Liver (tissue), 9 donors: Measurements from ENCODE around the gene B2M. TPM values are rescaled to one million over a fixed set of nuclear protein-coding genes. Genes with fewer than 3 reads are reported as not detected.

Source experiments
- DNase-seq: peaks from one replicate; pipeline ENCODE4 v3.0.0-alpha.2; 2017; ENCODE audit warnings: low spot score
- H3K27ac ChIP-seq, 2 donors: one replicate each; pipeline ENCODE4 v1.7.0; 2013; ENCODE audit warnings: inconsistent platforms in 2 of 2, low read length in 2 of 2, control low read depth in 1 of 2, low read depth in 1 of 2, mild to moderate bottlenecking in 1 of 2
- H3K27me3 ChIP-seq, 4 donors: one replicate each; pipeline versions ENCODE4 v1.6.1 to v1.7.0; 2013; ENCODE audit warnings: low read length in 3 of 4, inconsistent platforms in 1 of 4, mild to moderate bottlenecking in 1 of 4, moderate library complexity in 1 of 4; ENCODE audit not compliant: control insufficient read depth in 4 of 4, insufficient read depth in 4 of 4
- H3K36me3 ChIP-seq, 4 donors: one replicate each; pipeline versions ENCODE4 v1.6.1 to v1.7.0; 2013; ENCODE audit warnings: low read length in 3 of 4, mild to moderate bottlenecking in 3 of 4, low read depth in 1 of 4, moderate library complexity in 1 of 4; ENCODE audit not compliant: control insufficient read depth in 4 of 4, insufficient read depth in 3 of 4
- H3K4me1 ChIP-seq, 4 donors: one replicate each; pipeline versions ENCODE4 v1.6.1 to v1.7.0; 2013; ENCODE audit warnings: low read length in 3 of 4, mild to moderate bottlenecking in 3 of 4, moderate library complexity in 1 of 4; ENCODE audit not compliant: control insufficient read depth in 4 of 4, insufficient read depth in 4 of 4
- H3K4me3 ChIP-seq, 3 donors: one replicate each; pipeline versions ENCODE4 v1.6.1 to v1.7.0; 2013; ENCODE audit warnings: low read length in 3 of 3, control low read depth in 1 of 3, low read depth in 1 of 3, mild to moderate bottlenecking in 1 of 3
- H3K9ac ChIP-seq, 2 donors: one replicate each; pipeline ENCODE4 v1.7.0; 2013; ENCODE audit warnings: low read length in 2 of 2, mild to moderate bottlenecking in 2 of 2, moderate library complexity in 2 of 2, control low read depth in 1 of 2, low read depth in 1 of 2
- H3K9me3 ChIP-seq, 4 donors: one replicate each; pipeline versions ENCODE4 v1.6.1 to v1.7.0; 2013; ENCODE audit warnings: low read length in 3 of 4; ENCODE audit not compliant: control insufficient read depth in 4 of 4
- EGR1 ChIP-seq, 2 donors: IDR thresholded peaks; 2 replicates each; pipeline ENCODE4 v1.6.1; 2016 to 2018; ENCODE audit warnings: antibody characterized with exemption in 2 of 2, low read depth in 2 of 2
- FOXA1 ChIP-seq: IDR thresholded peaks from 2 replicates; pipeline ENCODE4 v1.6.1; 2016; ENCODE audit warnings: antibody characterized with exemption
- FOXA2 ChIP-seq: IDR thresholded peaks from 2 replicates; pipeline ENCODE4 v1.6.1; 2016; ENCODE audit warnings: antibody characterized with exemption
- GABPA ChIP-seq, 2 donors: IDR thresholded peaks in 1 of 2; conservative IDR thresholded peaks in 1 of 2; 2 replicates each; pipeline ENCODE4 v1.6.1; 2016; ENCODE audit warnings: antibody characterized with exemption in 2 of 2, mild to moderate bottlenecking in 1 of 2, moderate library complexity in 1 of 2
- HNF4A ChIP-seq, 2 donors: conservative IDR thresholded peaks; 2 replicates each; pipeline ENCODE4 v1.6.1; 2016; ENCODE audit warnings: antibody characterized with exemption in 2 of 2, mild to moderate bottlenecking in 2 of 2
- HNF4G ChIP-seq: IDR thresholded peaks from 2 replicates; pipeline ENCODE4 v1.6.1; 2016; ENCODE audit warnings: antibody characterized with exemption
- JUND ChIP-seq, 2 donors: IDR thresholded peaks; 2 replicates each; pipeline ENCODE4 v1.6.1; 2016; ENCODE audit warnings: antibody characterized with exemption in 2 of 2
- NR2F2 ChIP-seq: IDR thresholded peaks from 2 replicates; pipeline ENCODE4 v1.6.1; 2016; ENCODE audit warnings: antibody characterized with exemption
- RAD21 ChIP-seq, 2 donors: IDR thresholded peaks; 2 replicates each; pipeline ENCODE4 v1.6.1; 2016; ENCODE audit warnings: antibody characterized with exemption in 2 of 2, mild to moderate bottlenecking in 2 of 2
- REST ChIP-seq: IDR thresholded peaks from 2 replicates; pipeline ENCODE4 v1.6.1; 2016; ENCODE audit warnings: antibody characterized with exemption, mild to moderate bottlenecking
- RXRA ChIP-seq, 2 donors: IDR thresholded peaks; 2 replicates each; pipeline ENCODE4 v1.6.1; 2017 to 2018; ENCODE audit warnings: antibody characterized with exemption in 2 of 2, mild to moderate bottlenecking in 1 of 2
- SP1 ChIP-seq: IDR thresholded peaks from 2 replicates; pipeline ENCODE4 v1.6.1; 2018; ENCODE audit warnings: antibody characterized with exemption, mild to moderate bottlenecking
- TAF1 ChIP-seq: conservative IDR thresholded peaks from 2 replicates; pipeline ENCODE4 v1.6.1; 2016; ENCODE audit warnings: antibody characterized with exemption, mild to moderate bottlenecking
- YY1 ChIP-seq: IDR thresholded peaks from 2 replicates; pipeline ENCODE4 v1.6.1; 2016; ENCODE audit warnings: antibody characterized with exemption, mild to moderate bottlenecking
- ZBTB33 ChIP-seq: IDR thresholded peaks from 2 replicates; pipeline ENCODE4 v1.6.1; 2016; ENCODE audit warnings: antibody characterized with exemption
- WGBS: extraction: QIAGEN DNeasy Blood & Tissue Kit; methylation state at CpG from one replicate; pipeline ENCODE4 v1.1.7; 2013; 5-methylcytosine and 5-hydroxymethylcytosine counted together
- polyA plus RNA-seq, 2 donors: library from polyadenylated mRNA; stranded (reverse) in 1 of 2; unstranded in 1 of 2; fragments of 200-250 nt in 1 of 2; fragments of >200 nt in 1 of 2; fragmentation: Nextera tagmentation in 1 of 2; extraction: Ambion mirVana in 1 of 2; gene quantifications; one replicate each; pipeline versions ENCODE4 v1.2.1 to v1.2.3, GENCODE V29; 2013 to 2015
- total RNA-seq, 2 donors: library from RNA; depleted of rRNA; stranded (reverse); fragments of >200 nt; gene quantifications; one replicate each; pipeline ENCODE4 v1.2.3, GENCODE V29; 2014
- TF ChIP-seq, protein P1 (sequence below): IDR thresholded peaks from 2 replicates; pipeline ENCODE4 v1.6.1; 2016; ENCODE audit warnings: antibody characterized with exemption
- TF ChIP-seq, protein P2 (sequence below): fragments of 150-350 bp; IDR thresholded peaks from 2 replicates; pipeline ENCODE4 v1.5.1; 2017; ENCODE audit warnings: improper control_type of control experiment, low read depth, low read length; ENCODE audit not compliant: missing input control
- TF ChIP-seq, protein P3 (sequence below): IDR thresholded peaks from 2 replicates; pipeline ENCODE4 v1.6.1; 2016; ENCODE audit warnings: antibody characterized with exemption
- donor health status: healthy.
- donor health status: healthy.
- donor health status: healthy.
- donor health status: healthy.
- donor health status: healthy.

B2M gene
- total and polyA plus RNA-seq, 4 donors, result 1,388 to 3,787 (median 2,950) TPM

GRCh38 chr15:44716983-44717602, 5.8 kb downstream of the B2M start:
- DNase-seq, result no peak
- no peaks in the 10 kb centered on the region for H3K27me3 ChIP-seq
- WGBS, result 79% methylated on average over 2 of the region's 2 CpGs
- no peak overlapping the region for H3K9ac ChIP-seq
- peaks cover 11 to 43% (median 40%) of the 10 kb centered on the region in 4 donors for H3K36me3 ChIP-seq
- TF ChIP-seq, protein P1, sequence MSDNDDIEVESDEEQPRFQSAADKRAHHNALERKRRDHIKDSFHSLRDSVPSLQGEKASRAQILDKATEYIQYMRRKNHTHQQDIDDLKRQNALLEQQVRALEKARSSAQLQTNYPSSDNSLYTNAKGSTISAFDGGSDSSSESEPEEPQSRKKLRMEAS, result no peak
- no peak for TF ChIP-seq JUND (IDR thresholded peaks at IDR 0.05)
- TF ChIP-seq YY1, result no peak
- TF ChIP-seq TAF1, result no peak
- TF ChIP-seq, protein P2, sequence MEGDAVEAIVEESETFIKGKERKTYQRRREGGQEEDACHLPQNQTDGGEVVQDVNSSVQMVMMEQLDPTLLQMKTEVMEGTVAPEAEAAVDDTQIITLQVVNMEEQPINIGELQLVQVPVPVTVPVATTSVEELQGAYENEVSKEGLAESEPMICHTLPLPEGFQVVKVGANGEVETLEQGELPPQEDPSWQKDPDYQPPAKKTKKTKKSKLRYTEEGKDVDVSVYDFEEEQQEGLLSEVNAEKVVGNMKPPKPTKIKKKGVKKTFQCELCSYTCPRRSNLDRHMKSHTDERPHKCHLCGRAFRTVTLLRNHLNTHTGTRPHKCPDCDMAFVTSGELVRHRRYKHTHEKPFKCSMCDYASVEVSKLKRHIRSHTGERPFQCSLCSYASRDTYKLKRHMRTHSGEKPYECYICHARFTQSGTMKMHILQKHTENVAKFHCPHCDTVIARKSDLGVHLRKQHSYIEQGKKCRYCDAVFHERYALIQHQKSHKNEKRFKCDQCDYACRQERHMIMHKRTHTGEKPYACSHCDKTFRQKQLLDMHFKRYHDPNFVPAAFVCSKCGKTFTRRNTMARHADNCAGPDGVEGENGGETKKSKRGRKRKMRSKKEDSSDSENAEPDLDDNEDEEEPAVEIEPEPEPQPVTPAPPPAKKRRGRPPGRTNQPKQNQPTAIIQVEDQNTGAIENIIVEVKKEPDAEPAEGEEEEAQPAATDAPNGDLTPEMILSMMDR, result no peak
- TF ChIP-seq, protein P3, sequence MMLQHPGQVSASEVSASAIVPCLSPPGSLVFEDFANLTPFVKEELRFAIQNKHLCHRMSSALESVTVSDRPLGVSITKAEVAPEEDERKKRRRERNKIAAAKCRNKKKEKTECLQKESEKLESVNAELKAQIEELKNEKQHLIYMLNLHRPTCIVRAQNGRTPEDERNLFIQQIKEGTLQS, result no peak
- no peak for TF ChIP-seq FOXA1
- no peak for TF ChIP-seq REST
- TF ChIP-seq GABPA (IDR thresholded peaks at IDR 0.05 in 1 of 2, conservative IDR thresholded peaks at IDR 0.05 in 1 of 2), result no peak
- no peak for TF ChIP-seq RXRA (IDR thresholded peaks at IDR 0.05)
- no peak for TF ChIP-seq SP1
- TF ChIP-seq RAD21 (IDR thresholded peaks at IDR 0.05), result no peak
- TF ChIP-seq NR2F2, result no peak
- no peak for TF ChIP-seq EGR1 (IDR thresholded peaks at IDR 0.05; ENCODE audit: low read depth in 2 of 2)
- H3K4me3 ChIP-seq, result no peak overlapping the region
- H3K4me1 ChIP-seq, result peaks cover 1 to 17% (median 10%) of the 10 kb centered on the region in 4 donors
- no peaks in the 10 kb centered on the region for H3K9me3 ChIP-seq
- no peak overlapping the region for H3K27ac ChIP-seq

DNA sequence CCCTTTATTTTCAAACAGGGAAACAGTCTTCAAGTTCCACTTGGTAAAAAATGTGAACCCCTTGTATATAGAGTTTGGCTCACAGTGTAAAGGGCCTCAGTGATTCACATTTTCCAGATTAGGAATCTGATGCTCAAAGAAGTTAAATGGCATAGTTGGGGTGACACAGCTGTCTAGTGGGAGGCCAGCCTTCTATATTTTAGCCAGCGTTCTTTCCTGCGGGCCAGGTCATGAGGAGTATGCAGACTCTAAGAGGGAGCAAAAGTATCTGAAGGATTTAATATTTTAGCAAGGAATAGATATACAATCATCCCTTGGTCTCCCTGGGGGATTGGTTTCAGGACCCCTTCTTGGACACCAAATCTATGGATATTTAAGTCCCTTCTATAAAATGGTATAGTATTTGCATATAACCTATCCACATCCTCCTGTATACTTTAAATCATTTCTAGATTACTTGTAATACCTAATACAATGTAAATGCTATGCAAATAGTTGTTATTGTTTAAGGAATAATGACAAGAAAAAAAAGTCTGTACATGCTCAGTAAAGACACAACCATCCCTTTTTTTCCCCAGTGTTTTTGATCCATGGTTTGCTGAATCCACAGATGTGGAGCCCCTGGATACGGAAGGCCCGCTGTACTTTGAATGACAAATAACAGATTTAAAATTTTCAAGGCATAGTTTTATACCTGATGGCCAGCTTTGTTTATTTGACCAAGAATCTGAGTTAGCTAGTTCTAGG, 7.0 kb downstream of the B2M start:
- TF ChIP-seq ZBTB33, result no peak
- no peak for TF ChIP-seq FOXA1
- TF ChIP-seq JUND (IDR thresholded peaks at IDR 0.05), result no peak
- TF ChIP-seq HNF4A (conservative IDR thresholded peaks at IDR 0.05), result no peak
- TF ChIP-seq, protein P3, result no peak
- no peak for TF ChIP-seq HNF4G
- no peak for TF ChIP-seq YY1
- TF ChIP-seq SP1, result no peak
- TF ChIP-seq RAD21 (IDR thresholded peaks at IDR 0.05), result no peak
- no peak for TF ChIP-seq FOXA2
- TF ChIP-seq, protein P2, result no peak
- no peak for TF ChIP-seq NR2F2
- TF ChIP-seq EGR1 (IDR thresholded peaks at IDR 0.05; ENCODE audit: low read depth in 2 of 2), result no peak
- TF ChIP-seq TAF1, result no peak
- no peak for TF ChIP-seq GABPA (IDR thresholded peaks at IDR 0.05 in 1 of 2, conservative IDR thresholded peaks at IDR 0.05 in 1 of 2)
- no peak for TF ChIP-seq RXRA (IDR thresholded peaks at IDR 0.05)
- Histone ChIP-seq H3K9me3 (no peaks in the 10 kb centered on the region), H3K36me3 (peaks cover 11 to 43% (median 40%) of the 10 kb centered on the region in 4 donors), H3K27me3 (no peaks in the 10 kb centered on the region), H3K4me3 (no peak overlapping the region), H3K27ac (no peak overlapping the region), H3K9ac (no peak overlapping the region), H3K4me1 (peaks cover 1 to 15% (median 9%) of the 10 kb centered on the region in 4 donors)
- no peak for DNase-seq
- 68% methylated on average over 4 of the region's 4 CpGs for WGBS
